Measurements from ENCODE around the gene SLC22A15.

The SLC22A15 gene

DNA sequence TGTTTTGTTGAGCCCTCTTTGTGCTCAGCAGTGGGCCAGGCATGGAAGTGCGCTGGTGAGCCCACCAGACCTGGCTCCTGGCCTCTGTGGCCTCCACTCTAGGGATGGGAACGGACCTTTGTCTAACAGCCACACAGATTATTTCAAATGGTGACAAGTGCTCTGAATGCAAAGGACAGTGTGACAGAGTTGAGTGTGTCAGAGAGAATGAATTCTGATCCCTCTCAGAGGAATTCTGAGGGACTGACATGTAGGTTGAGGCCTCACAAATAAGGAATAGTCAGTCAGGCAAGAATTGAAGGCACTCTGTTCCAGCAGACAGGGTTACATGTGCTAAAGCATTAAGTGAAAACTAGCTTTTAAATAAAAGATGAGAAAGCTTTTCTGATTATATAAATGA lies 123.6 kb downstream of the SLC22A15 start:
- DNase-seq (ENCODE audit: low read depth): no peak

DNA sequence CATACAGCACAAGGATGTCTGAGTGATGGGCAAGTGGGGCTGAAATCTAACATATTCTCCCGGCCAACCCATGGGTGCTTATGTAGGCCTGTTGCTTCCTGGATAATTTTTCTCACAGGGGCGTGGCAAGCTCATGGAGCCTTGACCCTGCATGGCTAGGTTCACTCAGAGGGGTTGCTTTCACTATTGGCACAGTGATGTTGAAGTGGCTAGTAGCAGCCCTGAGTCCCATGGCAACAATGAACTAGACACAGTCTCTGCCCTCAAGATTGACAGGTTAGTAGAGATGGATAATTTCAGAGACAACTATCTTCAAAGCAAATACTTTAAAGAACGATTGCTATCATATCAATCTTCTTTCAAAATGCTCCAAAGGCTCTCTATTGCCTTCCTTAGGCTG lies 128.4 kb downstream of the SLC22A15 start:
- no peak for DNase-seq (ENCODE audit: low read depth)

DNA sequence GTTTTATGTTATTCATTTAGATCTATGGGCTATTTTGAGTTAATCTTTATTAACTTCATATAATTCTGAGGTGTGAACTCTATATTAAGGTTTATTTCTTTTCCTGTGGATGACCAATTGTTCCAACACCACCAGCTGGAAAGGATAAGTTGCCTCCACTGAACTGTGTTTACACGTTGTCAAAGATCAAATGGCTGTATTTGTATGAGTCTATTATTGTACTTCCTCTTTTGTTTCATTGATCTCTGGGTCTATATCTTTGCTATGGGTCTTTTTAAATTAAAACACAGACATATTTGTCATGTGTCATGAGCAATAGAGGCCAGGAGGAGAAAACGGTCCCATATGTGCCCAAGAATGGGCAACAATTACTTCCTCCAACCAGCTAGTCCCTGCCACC lies 129.7 kb downstream of the SLC22A15 start:
- no peak for DNase-seq (ENCODE audit: low read depth)

DNA sequence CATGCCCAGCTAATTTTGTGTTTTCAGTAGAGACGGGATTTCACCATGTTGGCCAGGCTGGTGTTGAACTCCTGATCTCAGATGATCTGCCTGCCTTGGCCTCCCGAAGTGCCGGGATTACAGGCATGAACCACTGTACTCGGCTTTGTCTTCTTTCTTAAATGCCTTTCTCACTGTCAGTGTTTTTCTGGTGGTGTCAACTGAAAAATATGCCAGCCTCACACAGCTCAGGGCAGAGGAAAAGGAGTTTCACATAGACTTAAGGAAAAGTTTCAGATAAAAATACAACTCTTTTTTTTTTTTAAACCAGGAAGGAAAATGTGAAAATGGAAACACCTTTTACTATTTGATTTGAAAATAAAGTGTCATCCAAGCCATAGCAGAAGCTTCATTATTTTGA lies 130.3 kb downstream of the SLC22A15 start:
- no peak for DNase-seq (ENCODE audit: low read depth)

- DNase-seq (ENCODE audit: low read depth): no peak
These were observed 131.1 kb downstream of the SLC22A15 start for GRCh38 chr1:116107371-116107770.

- no peak for DNase-seq (ENCODE audit: low read depth)
These were observed 134.5 kb downstream of the SLC22A15 start, which contains the start of gene MAB21L3 for GRCh38 chr1:116110567-116111523. TSS of gene MAB21L3 (plus strand) at chr1:116111399. CDS start at chr1:116112616, 1,217 bp downstream.

- DNase-seq (ENCODE audit: low read depth): no peak
These were observed 135.3 kb downstream of the SLC22A15 start for GRCh38 chr1:116111524-116112021.

GRCh38 chr1:116112388-116113140 lies 136.3 kb downstream of the SLC22A15 start:
- DNase-seq (ENCODE audit: low read depth): no peak

DNA sequence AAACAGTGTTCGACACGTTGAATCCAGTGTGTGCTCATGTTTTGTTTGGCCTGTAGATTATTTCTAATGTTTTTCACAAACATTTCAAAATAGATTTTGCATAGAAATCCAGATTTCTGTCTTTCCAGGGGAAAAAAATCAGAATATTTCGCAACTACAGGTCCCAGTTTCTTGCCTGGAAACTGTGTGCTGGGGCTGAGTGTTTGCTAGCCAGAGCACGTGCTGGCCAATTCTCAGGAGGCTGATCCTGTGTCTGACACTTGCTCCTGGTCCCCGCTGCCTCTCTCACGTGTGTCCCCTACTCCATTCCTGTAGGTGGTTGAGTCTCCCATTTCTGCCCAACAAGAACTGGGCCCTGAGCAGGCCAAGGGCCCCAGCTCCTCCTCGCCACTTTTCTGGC lies 137.3 kb downstream of the SLC22A15 start:
- no peak for DNase-seq (ENCODE audit: low read depth)

GRCh38 chr1:116115476-116116439 lies 139.4 kb downstream of the SLC22A15 start:
- peak; percentile 63 for DNase-seq (ENCODE audit: low read depth)

- DNase-seq (ENCODE audit: low read depth): no peak
These were observed 142.2 kb downstream of the SLC22A15 start for GRCh38 chr1:116118471-116118870.
